Measurements from ENCODE around the gene CD101. TPM values are rescaled to one million over a fixed set of nuclear protein-coding genes. Genes with fewer than 3 reads are reported as not detected.

CD101 gene
- total and polyA plus RNA-seq, 2 of the 8 experiments (the other 6 are each of a cell fraction or from before 2014, with no cell fraction given): 1.1 to 1.2 TPM

DNA sequence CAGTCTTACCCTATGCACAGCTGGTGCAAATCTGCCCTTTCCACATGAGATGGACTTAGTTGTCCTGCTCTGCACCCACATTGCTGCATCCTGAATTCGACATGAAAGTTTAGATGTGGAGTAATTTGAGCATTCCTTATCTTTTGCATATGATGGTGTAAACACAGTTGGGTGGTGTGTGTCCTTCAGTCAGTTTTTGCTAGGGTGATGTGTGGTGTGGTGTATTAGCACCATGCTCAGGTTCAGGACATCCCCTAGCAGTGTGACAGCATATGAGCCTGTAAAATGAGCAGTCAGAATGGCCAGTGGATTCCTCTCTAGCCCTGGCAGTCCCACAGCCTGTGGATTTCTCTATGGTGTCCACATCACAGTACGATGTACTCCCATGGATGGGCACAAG lies 42.6 kb upstream of the CD101 start:
- Histone ChIP-seq H3K4ac (replicated peaks; ENCODE audit: insufficient read length, low read depth, low read length) (no peak overlapping the region), H2BK5ac (ENCODE audit: low read depth, low read length) (no peak overlapping the region), H3K27ac (ENCODE audit: low read depth, low read length) (no peak overlapping the region), H3K27me3 (replicated peaks in 1 of 4; ENCODE audit: control insufficient read depth in 3 of 4, extremely low read depth in 1 of 4, insufficient read depth in 3 of 4, low read length in 3 of 4) (no peaks in the 10 kb centered on the region), H3K14ac (ENCODE audit: insufficient read length) (no peak overlapping the region), H2BK12ac (ENCODE audit: low read depth, low read length) (no peak overlapping the region), H3K9ac (replicated peaks in 1 of 4; ENCODE audit: extremely low read depth in 1 of 4, low read depth in 3 of 4, low read length in 3 of 4) (no peak overlapping the region; a peak in 1 of 7 replicates), H2BK120ac (replicated peaks; ENCODE audit: low read depth, low read length) (no peak overlapping the region), H3K79me1 (ENCODE audit: low read depth, low read length) (peaks cover 5% of the 10 kb centered on the region; the same call in 1 of the 2 replicates), H3K4me3 (ENCODE audit: extremely low read depth in 1 of 4, insufficient read depth in 2 of 4, low read depth in 3 of 4, low read length in 4 of 4) (no peak overlapping the region), H3K9me3 (ENCODE audit: insufficient read depth in 2 of 2, low read depth in 1 of 2, low read length in 1 of 2) (no peaks in the 10 kb centered on the region), H2AFZ (ENCODE audit: low read length) (no peak overlapping the region), H3K79me2 (ENCODE audit: control insufficient read depth in 1 of 2, insufficient read depth in 2 of 2, low read length in 2 of 2) (no peaks in the 10 kb centered on the region), H4K5ac (ENCODE audit: insufficient read length, low read depth, low read length) (no peak overlapping the region), H3K56ac (replicated peaks; ENCODE audit: insufficient read length, low read depth, low read length) (no peak overlapping the region), H2BK20ac (ENCODE audit: low read length) (no peak overlapping the region), H2BK15ac (ENCODE audit: low read length) (no peak overlapping the region), H4K8ac (ENCODE audit: extremely low read depth, insufficient read depth, low read length) (no peak overlapping the region), H4K91ac (replicated peaks; ENCODE audit: insufficient read length, low read length) (no peak overlapping the region), H3K18ac (ENCODE audit: extremely low read depth, low read length) (no peak overlapping the region), H3K23ac (ENCODE audit: insufficient read length) (no peak overlapping the region), H3K36me3 (ENCODE audit: control insufficient read depth in 2 of 4, insufficient read depth in 4 of 4, low read length in 3 of 4) (peaks cover 0 to 13% (median 4%) of the 10 kb centered on the region in 4 experiments; a peak in 5 of 8 replicates), H3K4me2 (ENCODE audit: insufficient read depth in 1 of 2, low read depth in 2 of 2, low read length in 2 of 2) (no peak overlapping the region), H4K20me1 (replicated peaks in 1 of 2; ENCODE audit: control insufficient read depth in 1 of 2, insufficient read depth in 2 of 2, low read length in 2 of 2) (peaks cover 0 to 3% of the 10 kb centered on the region in 2 experiments), H2AK5ac (ENCODE audit: low read depth, low read length) (no peak overlapping the region), H3K4me1 (replicated peaks in 1 of 4; ENCODE audit: control insufficient read depth in 3 of 4, insufficient read depth in 4 of 4, low read length in 3 of 4) (peaks cover 0 to 11% (median 1%) of the 10 kb centered on the region in 4 experiments; a peak in 3 of 7 replicates), H3K23me2 (ENCODE audit: low read depth, low read length) (no peaks in the 10 kb centered on the region; the same call in 1 of the 2 replicates)
- TF ChIP-seq SP4 (IDR thresholded peaks at IDR 0.05; ENCODE audit: low read length): no peak
- no peak for TF ChIP-seq EGR1 (IDR thresholded peaks at IDR 0.05; ENCODE audit: borderline replicate concordance, low read depth, low read length)
- TF ChIP-seq, protein P1, sequence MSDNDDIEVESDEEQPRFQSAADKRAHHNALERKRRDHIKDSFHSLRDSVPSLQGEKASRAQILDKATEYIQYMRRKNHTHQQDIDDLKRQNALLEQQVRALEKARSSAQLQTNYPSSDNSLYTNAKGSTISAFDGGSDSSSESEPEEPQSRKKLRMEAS (IDR thresholded peaks at IDR 0.05): no peak
- no peak for TF ChIP-seq CEBPB (IDR thresholded peaks at IDR 0.05; ENCODE audit: low read depth, low read length)
- TF ChIP-seq RFX5 (IDR thresholded peaks at IDR 0.05; ENCODE audit: borderline replicate concordance, low read depth, low read length): no peak
- TF ChIP-seq SP2 (IDR thresholded peaks at IDR 0.05; ENCODE audit: low read length): no peak
- TF ChIP-seq SIN3A (conservative IDR thresholded peaks at IDR 0.05 in 1 of 2, IDR thresholded peaks at IDR 0.05 in 1 of 2; ENCODE audit: low read depth in 1 of 2, low read length in 2 of 2): no peak
- TF ChIP-seq, protein P2, sequence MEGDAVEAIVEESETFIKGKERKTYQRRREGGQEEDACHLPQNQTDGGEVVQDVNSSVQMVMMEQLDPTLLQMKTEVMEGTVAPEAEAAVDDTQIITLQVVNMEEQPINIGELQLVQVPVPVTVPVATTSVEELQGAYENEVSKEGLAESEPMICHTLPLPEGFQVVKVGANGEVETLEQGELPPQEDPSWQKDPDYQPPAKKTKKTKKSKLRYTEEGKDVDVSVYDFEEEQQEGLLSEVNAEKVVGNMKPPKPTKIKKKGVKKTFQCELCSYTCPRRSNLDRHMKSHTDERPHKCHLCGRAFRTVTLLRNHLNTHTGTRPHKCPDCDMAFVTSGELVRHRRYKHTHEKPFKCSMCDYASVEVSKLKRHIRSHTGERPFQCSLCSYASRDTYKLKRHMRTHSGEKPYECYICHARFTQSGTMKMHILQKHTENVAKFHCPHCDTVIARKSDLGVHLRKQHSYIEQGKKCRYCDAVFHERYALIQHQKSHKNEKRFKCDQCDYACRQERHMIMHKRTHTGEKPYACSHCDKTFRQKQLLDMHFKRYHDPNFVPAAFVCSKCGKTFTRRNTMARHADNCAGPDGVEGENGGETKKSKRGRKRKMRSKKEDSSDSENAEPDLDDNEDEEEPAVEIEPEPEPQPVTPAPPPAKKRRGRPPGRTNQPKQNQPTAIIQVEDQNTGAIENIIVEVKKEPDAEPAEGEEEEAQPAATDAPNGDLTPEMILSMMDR (IDR thresholded peaks at IDR 0.05; ENCODE audit: control extremely low read depth in 1 of 3, insufficient read depth in 1 of 3, low read depth in 1 of 3, low read length in 3 of 3): no peak
- TF ChIP-seq TAF7 (optimal IDR thresholded peaks at IDR 0.05; ENCODE audit: borderline replicate concordance, low read depth, low read length): no peak
- ChIA-PET CTCF (ENCODE audit: partially characterized antibody) (interaction anchor here (1.0 kb wide), 1 partner anchor 45 kb away, joined by 3 read pairs; no protein-coding TSS in a partner anchor), POLR2A (ENCODE audit: partially characterized antibody) (no interaction called here)
- WGBS, 2 experiments (ENCODE audit: extremely low coverage in 1 of 2, insufficient coverage in 1 of 2, insufficient read length in 1 of 2, insufficient replicate concordance in 2 of 2, low coverage in 1 of 2, low lambda C conversion rate in 2 of 2, missing lambda C conversion rate in 1 of 2): 83% methylated on average over 2 of the region's 2 CpGs; no CpG with 5 or more reads in 1 of the 2 experiments
- no peak for FAIRE-seq
- DNase-seq (ENCODE audit: low read depth in 1 of 2, low spot score in 2 of 2): no peak
